NCI-H748 treated with DMSO at 0.1 percent for 48 hours (cell line): ENCODE measurements around the gene TRAPPC3L.

ENCODE experiments used
- DNase-seq: peaks from one replicate; lab custom pipeline; 2025; lab: John Stamatoyannopoulos, UW

TRAPPC3L gene

DNA sequence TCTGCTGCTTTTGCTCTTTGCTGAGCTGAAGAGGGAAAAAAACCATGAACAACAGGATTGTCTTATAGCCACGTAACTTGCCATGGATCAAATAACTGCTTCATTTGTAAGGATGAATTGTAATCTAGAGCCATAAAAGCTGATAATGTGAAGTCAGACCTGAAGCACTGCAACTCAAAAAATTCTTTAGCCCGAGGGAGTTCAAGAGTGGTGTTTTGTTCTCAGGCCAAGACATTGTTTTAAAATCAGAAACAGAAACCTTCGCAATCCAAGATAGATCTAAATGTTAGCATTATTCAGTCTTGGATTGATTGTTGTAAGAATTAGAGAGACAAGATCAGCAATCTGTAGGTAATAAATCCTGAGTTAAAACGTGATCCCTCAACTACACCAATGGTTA lies at the start of gene TRAPPC3L:
Gene TRAPPC3L (minus strand): TSS at position 34 of the 400 bp plus-strand sequence. CDS start 170 bp downstream, outside the sequence.
- DNase-seq: no peak

DNA sequence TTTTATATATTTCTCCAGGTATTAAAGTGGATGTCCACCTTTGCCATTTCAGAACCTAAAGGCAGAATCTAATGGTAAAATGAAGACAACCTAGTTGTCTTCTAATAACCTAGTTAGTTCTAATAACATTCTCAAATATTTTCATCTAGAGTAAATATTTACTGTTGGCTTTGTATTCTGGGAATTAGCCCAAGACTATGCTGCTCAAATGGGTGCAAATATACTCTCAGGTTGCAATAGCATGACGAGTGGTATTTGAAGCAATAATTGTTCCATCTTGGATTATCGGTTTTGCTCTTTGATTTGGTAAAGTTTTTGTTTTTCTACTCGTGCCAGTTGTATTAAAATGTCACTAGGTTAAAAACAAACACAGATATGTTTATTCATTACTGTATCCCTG lies 49.8 kb upstream of the TRAPPC3L start:
- DNase-seq: no peak

DNA sequence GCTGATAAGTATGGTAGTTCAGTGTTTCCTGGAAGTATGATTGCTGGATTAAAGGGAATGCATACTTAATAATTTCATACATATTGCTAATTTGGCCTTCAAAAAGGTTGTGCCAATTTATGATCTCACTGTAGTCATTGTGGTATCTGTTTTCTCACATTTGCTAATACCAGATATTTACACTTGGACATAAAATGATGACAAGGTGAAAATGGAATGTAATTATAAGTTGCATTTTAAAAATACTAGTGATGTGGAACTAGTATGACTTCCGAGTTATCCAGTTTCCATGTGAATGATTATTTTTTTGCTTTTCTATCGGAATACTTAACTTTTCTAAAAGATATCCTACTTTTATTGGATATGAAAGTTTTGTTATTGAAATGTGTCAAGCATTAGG lies 41.3 kb upstream of the TRAPPC3L start:
- DNase-seq: no peak

DNA sequence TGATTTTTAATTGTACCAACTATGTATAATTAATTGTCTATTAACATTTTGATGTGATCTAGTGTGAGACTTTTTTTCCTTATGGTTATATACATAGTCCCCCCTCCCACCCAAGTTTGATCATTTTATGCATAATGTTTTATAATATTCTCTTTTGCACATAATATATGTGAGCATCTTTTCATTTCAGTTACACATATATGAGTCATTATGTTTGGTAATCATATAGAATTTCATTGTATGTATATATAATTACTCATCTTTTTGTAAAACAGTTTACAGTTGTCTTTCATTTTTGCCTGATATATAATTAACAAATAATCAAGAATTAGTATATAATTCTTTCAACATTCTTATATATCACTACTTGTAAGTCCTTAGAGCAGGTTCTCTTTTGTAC lies 40.8 kb upstream of the TRAPPC3L start:
- DNase-seq: no peak

DNA sequence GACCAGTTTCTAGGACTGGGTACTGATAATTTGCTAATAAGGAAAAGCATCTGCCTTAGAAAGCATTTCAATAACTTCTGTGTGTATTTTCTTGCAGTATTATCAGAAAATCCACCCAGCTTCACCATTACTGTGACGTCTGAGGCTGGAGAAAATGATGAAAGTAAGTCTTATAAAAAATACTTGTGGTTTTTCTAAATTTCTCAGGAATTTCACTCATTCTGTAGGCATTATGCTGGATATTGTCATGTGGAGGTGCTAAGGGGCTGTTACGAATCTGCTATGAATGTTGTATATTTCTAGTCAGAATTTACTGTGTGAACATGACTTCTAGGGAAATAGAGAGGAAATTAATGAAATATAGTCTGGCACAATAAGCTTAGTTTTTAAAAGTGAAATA lies 34.7 kb upstream of the TRAPPC3L start:
- no peak for DNase-seq

DNA sequence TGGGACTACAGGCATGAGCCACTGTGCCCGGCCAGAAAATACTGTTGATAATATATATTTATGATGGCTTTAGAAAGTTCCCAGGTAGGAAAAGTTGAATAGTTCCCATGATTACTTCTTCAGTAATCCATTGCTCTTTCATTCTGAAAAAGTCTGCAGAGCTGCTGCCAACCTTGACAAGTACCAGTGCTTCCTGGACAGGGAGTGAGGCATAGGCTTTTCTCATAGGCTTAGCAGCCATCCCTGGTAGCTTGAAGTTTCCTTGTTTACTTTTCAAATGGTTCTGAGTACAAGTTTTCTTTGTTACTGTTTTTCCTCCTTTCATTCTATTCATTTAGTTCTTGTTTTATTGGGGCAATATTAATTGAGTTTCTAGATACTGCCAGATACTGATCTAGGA lies 33.7 kb upstream of the TRAPPC3L start:
- DNase-seq: no peak

DNA sequence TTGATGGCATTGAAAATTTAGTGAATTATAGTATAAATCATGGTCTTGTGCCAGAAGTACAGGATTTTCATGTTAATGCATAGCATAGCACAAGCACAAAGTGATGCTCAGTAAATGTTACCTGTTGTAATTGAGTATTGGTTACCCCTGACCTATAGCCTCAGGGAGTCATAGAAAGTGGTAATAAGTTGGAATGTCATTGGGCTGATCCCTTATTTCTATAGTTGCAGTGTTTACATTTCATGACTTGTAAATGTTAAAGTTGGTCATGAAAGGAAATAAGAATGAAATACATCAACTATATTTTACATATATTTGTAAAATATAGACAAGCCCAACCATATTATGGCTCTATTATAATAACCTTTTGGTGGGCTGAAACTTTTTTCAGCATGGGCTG lies 32.9 kb upstream of the TRAPPC3L start:
- no peak for DNase-seq

DNA sequence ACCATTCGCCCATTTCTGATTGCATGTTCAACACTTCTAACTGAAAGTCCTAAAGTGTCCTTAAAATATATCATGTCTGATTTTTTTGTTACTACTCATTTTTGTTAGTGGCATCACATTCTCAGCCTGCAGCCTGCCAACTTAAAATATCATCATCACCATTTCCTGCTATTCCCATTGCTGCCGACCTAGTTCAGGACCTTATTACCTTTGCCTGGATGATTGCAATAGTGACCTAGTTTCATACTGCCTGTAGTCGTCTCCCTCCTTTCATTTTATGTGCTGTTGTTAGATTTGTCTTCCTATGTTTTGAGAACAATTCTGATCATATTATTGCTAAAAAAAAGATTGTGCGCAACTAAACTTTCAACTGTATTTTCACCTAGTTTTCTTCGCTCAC lies 32.0 kb upstream of the TRAPPC3L start:
- DNase-seq: no peak

DNA sequence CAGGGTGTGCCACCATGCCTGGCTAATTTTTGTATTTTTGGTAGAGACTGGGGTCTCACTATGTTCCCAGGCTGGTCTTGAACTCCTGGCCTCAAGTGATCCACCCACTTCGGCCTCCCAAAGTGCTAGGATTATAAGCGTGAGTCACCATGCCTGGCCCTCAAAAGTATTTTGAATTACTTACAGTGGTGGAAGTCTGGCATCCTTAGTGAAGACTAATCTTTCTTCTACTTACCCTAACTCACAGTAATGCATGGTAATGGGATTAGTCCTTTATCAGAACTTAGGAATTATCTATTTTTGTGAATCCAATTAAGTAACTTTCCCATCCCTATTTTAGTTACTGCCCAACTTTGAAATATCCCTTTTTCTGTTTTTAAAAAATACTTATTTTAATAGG lies 29.7 kb upstream of the TRAPPC3L start:
- DNase-seq: no peak

DNA sequence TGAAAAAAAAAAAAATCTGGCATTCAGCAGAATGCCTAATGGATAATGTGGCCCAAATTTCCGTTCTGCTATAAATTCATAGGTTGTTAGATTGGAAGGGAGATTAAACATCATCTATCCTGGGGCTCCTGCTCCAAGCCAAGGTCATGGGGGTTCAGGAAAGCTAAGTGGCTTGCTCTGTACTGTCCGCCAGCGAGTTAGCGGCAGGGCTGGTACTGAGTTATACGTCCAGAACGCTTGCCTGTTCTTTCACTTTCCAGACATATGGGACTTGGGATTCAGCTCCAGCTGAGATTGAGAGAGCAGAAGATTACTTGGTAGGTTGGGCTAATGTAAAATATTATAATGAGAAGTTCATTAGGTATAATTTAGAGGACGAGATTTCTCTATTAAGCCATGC lies 26.7 kb upstream of the TRAPPC3L start:
- no peak for DNase-seq

DNA sequence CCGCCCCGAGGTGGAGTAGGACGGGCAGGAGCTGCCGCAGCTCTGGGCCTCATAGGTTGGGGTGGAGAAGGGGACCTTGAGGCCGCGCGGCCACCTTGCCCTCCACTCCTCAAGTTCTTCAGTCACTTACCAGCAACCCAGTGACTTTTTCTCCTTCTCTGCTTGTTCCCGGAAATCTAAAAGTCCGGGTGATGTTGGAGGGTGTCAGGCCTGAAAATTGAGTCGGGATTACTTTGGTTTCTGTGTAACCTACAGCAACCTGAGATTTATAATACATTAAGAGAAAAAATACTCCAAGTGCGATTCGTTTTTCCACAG lies 26.2 kb upstream of the TRAPPC3L start:
- DNase-seq: no peak

DNA sequence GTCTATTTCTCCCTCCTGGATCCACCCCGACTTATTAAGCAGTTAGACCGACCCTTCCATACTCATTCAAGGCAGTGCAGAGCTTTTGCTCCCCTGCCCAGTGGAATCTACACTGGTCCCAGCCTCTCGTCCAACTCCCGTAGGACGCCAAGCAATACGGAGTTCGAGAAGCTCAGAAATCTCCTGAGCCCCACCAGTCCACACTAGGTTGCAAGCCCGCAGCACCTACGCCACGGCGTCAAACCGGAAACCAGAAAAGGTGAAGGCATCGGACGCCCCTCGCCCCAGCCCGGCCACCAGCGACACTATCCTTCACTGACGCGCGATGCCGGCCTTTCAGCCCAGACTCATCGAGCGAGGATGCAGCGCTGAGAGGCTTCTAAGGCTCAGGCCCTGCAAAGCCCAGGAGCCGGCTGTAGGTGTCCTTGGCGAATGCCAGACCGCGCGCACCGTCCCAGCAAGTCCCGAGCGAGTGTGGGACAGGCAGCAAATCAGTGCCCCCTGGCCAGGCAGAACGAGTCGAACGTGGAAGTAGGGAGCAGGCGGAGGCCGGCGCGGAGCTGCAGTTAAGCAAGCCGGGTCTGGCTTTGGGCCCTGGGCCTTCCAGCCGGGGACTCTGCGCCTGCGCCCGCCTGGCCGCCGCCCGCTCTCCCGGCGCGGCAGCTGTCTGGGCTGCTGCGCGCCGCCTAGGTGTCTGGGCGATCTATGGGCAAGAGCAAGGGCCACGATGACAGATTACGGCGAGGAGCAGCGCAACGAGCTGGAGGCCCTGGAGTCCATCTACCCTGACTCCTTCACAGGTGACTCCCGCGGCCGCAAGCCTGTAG lies 25.6 kb upstream of the TRAPPC3L start, which contains the start of gene RWDD1:
Gene RWDD1 (plus strand): TSS at position 649 of the 827 bp plus-strand sequence. CDS start 79 bp downstream, at position 728.
- DNase-seq: peak; percentile 93

DNA sequence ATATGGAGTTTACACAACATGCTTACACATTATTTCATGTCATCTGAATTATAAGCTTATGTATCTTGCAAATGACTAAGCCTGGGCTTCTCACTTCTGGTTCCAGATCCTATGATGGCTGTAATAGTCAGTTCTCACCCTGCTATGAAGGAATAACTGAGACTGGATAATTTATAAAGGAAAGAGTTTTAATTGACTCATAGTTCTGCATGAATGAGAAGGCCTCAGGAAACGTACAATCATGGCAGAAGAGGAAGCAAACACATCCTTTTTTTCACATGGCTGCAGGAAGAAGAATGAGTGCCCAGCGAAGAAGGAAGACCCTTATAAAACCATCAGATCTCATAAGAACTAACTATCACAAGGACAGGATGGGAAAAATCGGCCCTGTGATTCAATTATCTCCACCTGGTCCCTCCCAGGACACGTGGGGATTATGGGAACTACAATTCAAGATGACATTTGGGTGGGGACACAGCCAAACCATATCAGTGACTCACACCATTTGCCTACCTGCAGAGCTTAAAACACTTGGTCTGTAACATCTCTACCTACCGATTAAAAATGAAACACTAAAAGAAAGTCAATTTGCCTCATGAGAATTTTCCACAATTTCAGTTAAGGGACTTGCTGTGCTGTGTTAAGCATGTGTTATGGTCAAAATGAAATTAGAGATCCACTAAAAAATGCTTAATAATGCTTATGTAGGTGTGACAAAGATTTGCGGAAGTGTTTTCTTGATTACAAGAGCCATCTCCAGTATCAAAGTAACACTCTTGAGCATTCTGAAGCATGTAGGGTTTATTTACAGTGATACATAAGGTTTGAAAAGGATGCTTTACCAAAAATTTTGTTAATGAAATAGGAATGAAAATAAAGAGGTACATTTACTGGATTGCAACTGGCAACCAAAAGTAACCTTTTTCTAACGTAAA lies 23.6 kb upstream of the TRAPPC3L start:
- DNase-seq: no peak

DNA sequence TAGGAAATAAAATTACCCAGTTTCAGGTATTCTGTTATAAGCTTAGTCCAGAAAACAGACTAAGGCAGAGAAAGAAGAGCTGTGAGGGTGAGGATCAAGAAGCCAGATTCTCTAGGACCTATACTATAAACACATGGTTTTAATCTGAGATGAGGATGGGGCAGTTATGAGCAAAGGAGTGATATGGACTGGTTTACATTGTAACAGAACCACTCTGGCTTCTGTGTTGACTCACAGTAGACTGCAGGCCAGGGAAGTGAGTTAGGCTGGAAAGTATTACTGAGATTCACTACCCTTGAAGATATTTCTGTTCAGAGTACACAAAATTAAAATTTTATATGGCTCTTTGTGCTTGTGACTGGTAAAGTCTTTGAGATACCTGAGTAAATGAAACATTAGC lies 22.6 kb upstream of the TRAPPC3L start:
- DNase-seq: no peak

DNA sequence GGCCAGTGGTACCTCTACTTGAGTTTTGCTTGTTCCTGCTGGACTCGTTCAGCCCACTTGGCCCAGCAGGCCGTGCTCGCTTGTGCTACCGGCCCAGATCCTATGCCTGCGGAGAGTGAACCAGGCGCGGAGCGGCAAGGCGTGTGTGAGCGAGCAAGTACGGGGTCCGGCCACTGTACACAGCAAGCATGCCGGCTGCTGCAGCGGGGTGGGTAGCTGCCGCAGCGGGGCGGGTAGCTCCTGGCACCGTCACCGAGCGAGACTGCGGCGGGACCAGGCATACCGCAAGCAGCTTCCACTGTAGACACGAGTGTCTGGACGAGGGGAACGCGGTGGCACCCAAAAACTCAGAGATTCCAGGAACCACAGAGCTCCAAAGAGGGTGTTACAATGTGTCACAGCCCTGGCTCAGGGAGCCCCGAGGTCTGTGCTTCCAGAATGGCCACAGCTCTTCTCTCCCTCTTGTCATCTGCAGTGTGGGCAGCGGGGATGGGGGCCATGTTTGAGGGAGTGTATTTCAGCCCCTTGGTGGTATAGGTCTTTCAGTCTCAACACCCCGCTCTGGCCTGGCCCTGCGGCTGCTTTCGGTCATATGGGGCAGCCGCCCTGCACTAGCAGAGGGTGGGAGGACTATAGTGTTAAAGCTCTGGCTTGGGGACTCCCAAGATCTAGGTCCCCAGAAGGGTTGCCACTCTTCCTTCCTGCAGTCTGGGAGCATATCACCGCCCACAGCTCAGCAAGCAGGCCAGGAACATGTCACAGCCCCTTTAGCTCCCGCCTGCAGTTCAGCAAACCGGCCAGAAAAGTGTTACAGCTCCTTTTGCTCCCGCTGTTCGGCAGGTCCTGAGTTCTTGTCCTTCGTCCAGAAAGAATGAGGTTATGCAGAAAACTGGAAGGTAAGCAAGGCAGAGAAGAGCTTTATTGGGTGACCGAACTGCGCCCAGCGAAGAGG lies 19.7 kb upstream of the TRAPPC3L start:
- no peak for DNase-seq

DNA sequence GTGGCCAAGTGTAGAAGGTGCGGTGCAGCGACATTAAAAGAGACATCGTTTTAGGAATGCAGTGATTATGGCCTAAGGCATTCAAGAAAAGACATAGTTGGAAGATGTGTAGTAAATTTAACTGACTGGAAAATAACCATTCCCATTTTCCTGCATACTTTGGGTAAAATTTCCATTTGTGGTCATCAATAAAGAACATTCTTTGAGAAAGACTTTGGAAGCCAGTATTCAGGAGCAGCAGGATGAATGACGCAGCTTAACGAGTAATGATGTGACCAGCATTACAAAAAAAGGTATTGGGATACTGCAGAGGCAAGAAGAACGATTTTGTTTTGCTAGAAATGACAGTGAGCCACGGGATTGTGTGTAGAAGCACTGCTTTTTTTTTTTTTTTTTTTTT lies 18.8 kb upstream of the TRAPPC3L start:
- no peak for DNase-seq

DNA sequence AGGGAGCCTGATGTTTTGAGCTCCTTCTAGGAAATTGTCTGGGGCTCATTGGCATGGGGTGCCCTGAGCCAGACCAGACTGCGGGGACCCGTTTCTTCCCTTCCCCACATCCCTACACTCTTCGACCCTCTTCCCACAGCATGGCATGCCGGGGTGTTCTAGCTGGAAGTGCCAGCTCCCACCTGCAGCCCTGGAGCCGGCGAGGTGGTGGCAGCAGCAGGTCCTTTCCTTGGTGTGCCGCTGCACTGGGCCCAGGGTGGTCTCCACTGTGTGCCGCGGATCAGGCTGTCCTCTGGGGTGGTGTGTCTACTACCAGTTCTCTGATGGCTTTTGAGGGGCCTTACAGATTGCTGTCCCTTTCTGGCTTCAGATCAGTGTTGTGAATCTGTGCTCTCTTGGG lies 18.3 kb upstream of the TRAPPC3L start:
- no peak for DNase-seq

DNA sequence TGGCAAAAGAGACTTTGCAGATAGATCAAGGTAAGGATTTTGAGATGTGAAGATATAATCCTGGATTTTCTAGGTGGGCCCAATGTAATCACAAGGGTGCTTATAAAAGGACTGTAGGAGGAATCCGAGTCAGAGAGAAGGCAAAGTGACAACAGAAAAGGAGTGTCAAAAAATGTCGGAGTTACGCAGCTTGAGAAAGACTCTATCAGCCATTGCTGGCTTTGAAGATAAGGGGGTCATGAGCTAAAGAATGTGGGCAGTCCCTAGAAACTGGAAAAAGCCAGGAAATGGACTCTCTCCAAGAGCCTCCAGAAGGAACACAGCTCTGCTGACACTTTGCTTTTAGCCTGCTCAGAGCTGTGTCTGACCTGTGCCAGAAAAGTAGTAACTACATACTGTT lies 17.1 kb upstream of the TRAPPC3L start:
- DNase-seq: no peak

DNA sequence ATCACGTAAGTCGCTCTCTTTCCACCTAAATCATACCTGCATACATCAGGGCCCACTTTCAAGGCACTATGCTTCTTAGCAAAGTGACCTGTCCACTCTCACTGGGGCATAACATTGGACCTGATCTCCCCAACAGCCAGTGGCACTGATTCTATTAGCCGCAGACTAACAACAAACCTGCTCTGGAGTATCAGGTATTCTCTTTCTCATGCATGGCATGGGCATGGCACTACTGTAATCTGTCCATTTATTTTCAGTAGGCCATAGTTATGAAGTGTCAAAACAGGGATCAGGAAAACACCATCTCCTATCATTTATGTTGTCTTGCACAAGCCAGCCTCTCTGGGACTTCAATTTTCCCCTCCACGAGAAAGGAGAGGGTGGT lies 16.5 kb upstream of the TRAPPC3L start:
- no peak for DNase-seq

DNA sequence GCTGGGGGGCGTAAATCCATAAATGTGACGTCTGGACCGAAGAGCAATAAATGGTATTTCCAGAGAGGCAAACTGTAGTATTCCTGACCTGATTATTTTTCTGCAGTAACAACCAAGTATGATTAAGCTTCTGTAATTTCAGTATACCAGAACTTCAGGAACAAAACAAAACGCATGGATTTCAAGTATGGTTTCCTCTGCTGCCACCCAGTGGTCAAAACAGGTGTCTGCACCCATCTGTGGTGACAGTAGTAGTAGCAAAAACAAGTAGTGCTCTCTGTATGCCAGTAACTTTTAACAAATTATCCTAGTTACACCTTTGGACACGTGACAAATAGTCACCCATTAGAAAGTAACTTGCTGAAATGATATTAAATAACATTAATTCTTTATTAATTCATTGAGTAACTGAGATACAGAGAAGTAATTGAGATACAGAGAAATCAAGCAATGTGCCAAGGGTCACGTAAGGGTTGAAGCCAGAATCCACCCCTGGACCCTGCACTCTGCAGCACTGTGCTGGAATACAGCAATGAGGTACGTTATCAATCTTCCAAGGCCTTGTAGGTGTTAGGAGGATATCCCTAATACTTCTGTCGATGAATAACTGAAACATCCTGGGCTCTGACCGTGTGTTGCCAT lies 16.0 kb upstream of the TRAPPC3L start:
- peak; percentile 45 for DNase-seq

DNA sequence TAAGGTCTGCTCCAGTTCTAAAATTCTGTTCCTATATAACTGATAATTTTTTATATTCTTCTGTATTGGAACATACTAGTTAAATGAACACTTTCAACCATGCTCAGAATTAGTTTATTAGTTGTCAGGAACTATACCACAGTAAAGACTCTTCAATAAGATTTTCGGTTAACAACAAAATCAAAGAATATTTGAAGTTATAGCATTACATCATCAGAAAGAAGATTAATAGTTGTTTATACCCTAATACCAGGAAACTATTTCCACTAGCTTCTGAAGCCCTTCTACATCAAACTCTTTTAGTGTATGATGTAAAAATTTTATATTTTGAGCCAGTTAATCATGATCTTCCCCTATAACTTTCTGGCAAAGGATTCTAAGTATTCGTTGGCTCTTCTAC lies 14.6 kb upstream of the TRAPPC3L start:
- DNase-seq: no peak

DNA sequence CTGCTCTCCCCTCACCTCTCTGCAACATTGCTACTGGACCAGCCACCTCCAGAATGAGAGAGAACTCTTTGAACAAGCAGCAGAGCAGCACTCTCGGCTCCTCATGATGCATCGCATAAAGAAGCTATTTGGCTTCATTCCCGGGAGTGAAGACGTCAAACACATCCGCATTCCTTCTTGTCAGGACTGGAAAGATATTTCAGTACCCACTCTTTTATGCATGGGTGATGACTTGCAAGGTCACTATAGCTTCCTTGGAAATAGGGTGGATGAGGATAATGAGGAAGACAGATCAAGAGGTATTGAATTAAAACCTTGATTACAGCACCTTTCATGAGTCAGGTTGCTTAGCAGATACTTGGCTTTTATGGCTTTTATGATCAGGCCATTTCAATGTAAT lies 12.4 kb upstream of the TRAPPC3L start:
- no peak for DNase-seq
